Activated CD4-positive, alpha-beta T cell treated with anti-CD3 and anti-CD28 coated beads, Interleukin-2, Interleukin-4, amounts not matched to agents 100 ng/mL and 50 ng/mL, durations not matched to agents 16 hours and 8 hours (primary cell): ENCODE results near the gene SMIM23.
A peak's percentile ranks its signal among the peaks of the same experiment; 100 is the strongest.

Source experiments
- DNase-seq: peaks from one replicate; pipeline ENCODE4 v3.0.0-alpha.2; 2020; ENCODE audit warnings: low spot score

Gene SMIM23

GRCh38 chr5:171785517-171785916 is at the start of gene SMIM23:
Gene SMIM23 (plus strand): TSS chr5:171785817. CDS start chr5:171785872, 55 bp downstream.
- DNase-seq: no peak

- DNase-seq: no peak
Observed at GRCh38 chr5:171736976-171737891, 48.4 kb upstream of the SMIM23 start.

- no peak for DNase-seq
Observed at GRCh38 chr5:171738501-171738900, 47.1 kb upstream of the SMIM23 start.

GRCh38 chr5:171739271-171739670 is 46.3 kb upstream of the SMIM23 start:
- no peak for DNase-seq

GRCh38 chr5:171743436-171744076 is 42.1 kb upstream of the SMIM23 start:
- no peak for DNase-seq

- no peak for DNase-seq
Observed at GRCh38 chr5:171744264-171744663, 41.4 kb upstream of the SMIM23 start.

- DNase-seq: no peak
Observed at GRCh38 chr5:171744882-171745281, 40.7 kb upstream of the SMIM23 start.

GRCh38 chr5:171745602-171746001 is 40.0 kb upstream of the SMIM23 start:
- no peak for DNase-seq

- no peak for DNase-seq
Observed at GRCh38 chr5:171747061-171747859, 38.4 kb upstream of the SMIM23 start.

- no peak for DNase-seq
Observed at GRCh38 chr5:171748720-171749119, 36.9 kb upstream of the SMIM23 start.

- no peak for DNase-seq
Observed at GRCh38 chr5:171749365-171749764, 36.3 kb upstream of the SMIM23 start.

- DNase-seq: no peak
Observed at GRCh38 chr5:171750311-171750788, 35.3 kb upstream of the SMIM23 start.

- DNase-seq: no peak
Observed at GRCh38 chr5:171755354-171755821, 30.2 kb upstream of the SMIM23 start.

GRCh38 chr5:171757853-171758535 is 27.6 kb upstream of the SMIM23 start:
- peak; percentile 50 for DNase-seq

- DNase-seq: no peak
Observed at GRCh38 chr5:171759777-171760176, 25.8 kb upstream of the SMIM23 start.

GRCh38 chr5:171762021-171762608 is 23.5 kb upstream of the SMIM23 start:
- DNase-seq: no peak

- DNase-seq: no peak
Observed at GRCh38 chr5:171762903-171763302, 22.7 kb upstream of the SMIM23 start.

GRCh38 chr5:171764265-171764664 is 21.4 kb upstream of the SMIM23 start:
- DNase-seq: no peak

- no peak for DNase-seq
Observed at GRCh38 chr5:171766875-171767274, 18.7 kb upstream of the SMIM23 start.

GRCh38 chr5:171770153-171770552 is 15.5 kb upstream of the SMIM23 start:
- DNase-seq: no peak

- no peak for DNase-seq
Observed at GRCh38 chr5:171771856-171772255, 13.8 kb upstream of the SMIM23 start.
